AG09319 (cell line): ENCODE measurements around the gene CALD1.

Source experiments
- DNase-seq: peaks from one replicate; pipeline ENCODE4 v3.0.0-alpha.2; 2010; ENCODE audit warnings: low read depth; ENCODE audit errors: extremely low read depth
- CTCF ChIP-seq: IDR thresholded peaks from 2 replicates; pipeline ENCODE4 v1.5.1; 2011; ENCODE audit warnings: low read depth, mild to moderate bottlenecking, inconsistent platforms, low read length, moderate library complexity

CALD1 gene

GRCh38 chr7:134855442-134855841 is 76.0 kb downstream of the CALD1 start:
- no peak for DNase-seq
- TF ChIP-seq CTCF, result no peak

DNA sequence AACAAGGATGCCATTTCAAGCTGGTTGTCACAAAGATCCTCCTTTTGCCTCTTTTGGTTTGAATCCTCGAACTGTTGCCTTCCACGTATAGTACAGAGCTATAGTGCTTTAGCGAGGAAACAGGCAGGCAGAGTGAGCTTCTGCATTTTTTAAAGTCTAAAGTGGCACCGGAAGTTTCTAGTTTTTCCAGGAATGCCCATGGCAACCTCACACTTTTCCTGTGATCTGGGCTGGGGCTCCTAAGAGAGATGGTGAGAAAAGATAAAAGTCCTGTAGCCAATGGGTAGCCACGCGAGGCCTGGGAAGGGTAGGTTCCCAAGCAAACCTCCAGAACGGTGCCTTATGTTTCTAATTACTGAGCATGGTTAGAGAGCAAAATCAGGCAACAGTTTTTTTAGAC is 76.7 kb downstream of the CALD1 start:
- no peak for DNase-seq

DNA sequence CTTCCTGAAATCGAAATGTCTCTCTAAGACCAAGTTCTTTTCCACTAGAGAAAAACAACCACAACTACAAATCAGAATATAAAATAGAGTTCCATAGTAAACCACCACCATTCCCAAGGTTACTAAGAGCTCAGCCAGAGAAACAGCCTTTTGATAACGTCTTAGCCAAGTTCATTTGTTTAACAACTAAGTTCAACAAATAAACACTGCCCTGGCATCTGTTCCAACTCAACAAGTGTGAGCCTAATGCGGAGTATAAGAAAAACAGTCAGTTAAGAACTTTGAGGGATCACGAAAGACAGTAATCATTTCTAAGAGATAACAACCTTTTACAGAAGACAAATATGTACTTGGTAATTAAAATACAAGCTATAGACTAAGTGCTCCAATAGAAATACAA is 77.3 kb downstream of the CALD1 start:
- no peak for DNase-seq
- no peak for TF ChIP-seq CTCF

More for the DNA sequence above, 76.7 kb downstream of the CALD1 start:
- no peak for TF ChIP-seq CTCF

DNA sequence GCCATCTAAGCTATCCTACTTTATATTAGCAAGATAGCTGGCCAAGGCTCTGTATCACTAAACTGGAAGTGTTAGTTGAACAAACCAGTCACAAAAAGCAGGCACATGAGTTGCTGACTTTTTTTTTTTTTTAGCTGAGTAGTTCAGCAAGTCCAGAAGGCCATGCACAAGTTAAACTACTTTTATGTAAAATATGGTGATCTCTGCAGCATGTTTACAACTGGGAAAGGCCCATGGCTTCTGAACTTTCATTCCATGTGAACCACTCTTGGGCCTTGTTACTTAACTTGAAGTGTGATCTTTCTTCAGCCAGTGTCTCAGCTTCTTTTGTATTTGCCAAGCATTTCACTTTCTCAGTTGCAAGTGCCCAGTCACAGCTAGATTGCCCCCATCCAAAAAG is 78.5 kb downstream of the CALD1 start:
- no peak for DNase-seq
- no peak for TF ChIP-seq CTCF

DNA sequence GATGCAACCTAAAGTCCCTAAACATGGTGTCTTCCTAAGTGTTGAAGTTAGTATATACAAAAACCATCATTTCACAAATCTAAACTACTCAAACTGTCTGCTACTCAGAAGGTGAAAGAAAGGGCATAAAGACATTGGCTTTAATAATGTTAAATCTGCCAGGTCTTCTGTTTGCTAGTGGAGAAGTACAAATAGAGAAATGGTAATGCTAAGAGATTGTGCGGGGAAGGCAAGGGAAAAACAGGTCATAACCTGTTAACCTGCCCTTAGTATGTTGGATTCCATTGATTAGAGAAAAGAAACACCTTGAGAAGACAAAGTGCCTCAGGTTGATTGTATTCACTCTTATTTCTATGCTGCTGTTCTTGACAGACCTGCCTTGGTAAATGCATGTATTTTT is 80.3 kb downstream of the CALD1 start:
- no peak for TF ChIP-seq CTCF
- DNase-seq, result no peak

GRCh38 chr7:134865001-134865845 is 85.8 kb downstream of the CALD1 start:
- DNase-seq, result no peak
- no peak for TF ChIP-seq CTCF

DNA sequence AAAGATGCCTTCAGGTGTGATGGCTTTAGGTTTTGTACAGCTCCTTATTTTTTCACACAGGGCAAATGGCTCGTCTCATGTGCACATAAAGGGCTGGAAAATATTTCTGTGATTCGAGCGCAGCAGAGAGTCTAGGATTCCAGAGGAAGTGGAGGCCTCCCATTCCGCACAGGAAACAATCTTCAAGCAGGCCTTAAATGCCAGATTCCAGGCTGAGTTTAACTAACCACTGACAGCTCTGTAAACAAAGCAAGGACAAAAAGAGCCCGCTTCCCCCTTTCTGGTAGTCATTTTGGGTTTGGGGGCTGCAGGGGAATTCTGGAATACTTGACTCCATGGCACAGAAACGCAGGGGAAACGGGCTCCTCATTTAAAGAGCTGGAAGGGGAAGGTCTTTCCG is 87.2 kb downstream of the CALD1 start:
- no peak for TF ChIP-seq CTCF
- no peak for DNase-seq
